ENCODE data around the gene CAND2. TPM values are rescaled to one million over a fixed set of nuclear protein-coding genes. Genes with fewer than 3 reads are reported as not detected.

The CAND2 gene
- polyA plus RNA-seq, 1 donor from 2014 or later: 17.3 TPM

- H3K4me3 ChIP-seq (ENCODE audit: low read length): no peak overlapping the region
- H3K79me2 ChIP-seq (replicated peaks; ENCODE audit: insufficient read depth, low read length): no peaks in the 10 kb centered on the region
- no peaks in the 10 kb centered on the region for H3K27me3 ChIP-seq (ENCODE audit: insufficient read depth, low read depth, low read length)
- no peak overlapping the region for H3K27ac ChIP-seq (ENCODE audit: low read length)
- no peak overlapping the region for H3K4me2 ChIP-seq (ENCODE audit: low read length)
- H3K9ac ChIP-seq (ENCODE audit: low read length): no peak overlapping the region
- no peaks in the 10 kb centered on the region for H3K9me2 ChIP-seq (ENCODE audit: insufficient read depth, low read length)
- H3K36me3 ChIP-seq (ENCODE audit: insufficient read depth, low read length): no peaks in the 10 kb centered on the region
- H4K20me1 ChIP-seq (ENCODE audit: insufficient read depth): no peaks in the 10 kb centered on the region
- TF ChIP-seq, protein P1, sequence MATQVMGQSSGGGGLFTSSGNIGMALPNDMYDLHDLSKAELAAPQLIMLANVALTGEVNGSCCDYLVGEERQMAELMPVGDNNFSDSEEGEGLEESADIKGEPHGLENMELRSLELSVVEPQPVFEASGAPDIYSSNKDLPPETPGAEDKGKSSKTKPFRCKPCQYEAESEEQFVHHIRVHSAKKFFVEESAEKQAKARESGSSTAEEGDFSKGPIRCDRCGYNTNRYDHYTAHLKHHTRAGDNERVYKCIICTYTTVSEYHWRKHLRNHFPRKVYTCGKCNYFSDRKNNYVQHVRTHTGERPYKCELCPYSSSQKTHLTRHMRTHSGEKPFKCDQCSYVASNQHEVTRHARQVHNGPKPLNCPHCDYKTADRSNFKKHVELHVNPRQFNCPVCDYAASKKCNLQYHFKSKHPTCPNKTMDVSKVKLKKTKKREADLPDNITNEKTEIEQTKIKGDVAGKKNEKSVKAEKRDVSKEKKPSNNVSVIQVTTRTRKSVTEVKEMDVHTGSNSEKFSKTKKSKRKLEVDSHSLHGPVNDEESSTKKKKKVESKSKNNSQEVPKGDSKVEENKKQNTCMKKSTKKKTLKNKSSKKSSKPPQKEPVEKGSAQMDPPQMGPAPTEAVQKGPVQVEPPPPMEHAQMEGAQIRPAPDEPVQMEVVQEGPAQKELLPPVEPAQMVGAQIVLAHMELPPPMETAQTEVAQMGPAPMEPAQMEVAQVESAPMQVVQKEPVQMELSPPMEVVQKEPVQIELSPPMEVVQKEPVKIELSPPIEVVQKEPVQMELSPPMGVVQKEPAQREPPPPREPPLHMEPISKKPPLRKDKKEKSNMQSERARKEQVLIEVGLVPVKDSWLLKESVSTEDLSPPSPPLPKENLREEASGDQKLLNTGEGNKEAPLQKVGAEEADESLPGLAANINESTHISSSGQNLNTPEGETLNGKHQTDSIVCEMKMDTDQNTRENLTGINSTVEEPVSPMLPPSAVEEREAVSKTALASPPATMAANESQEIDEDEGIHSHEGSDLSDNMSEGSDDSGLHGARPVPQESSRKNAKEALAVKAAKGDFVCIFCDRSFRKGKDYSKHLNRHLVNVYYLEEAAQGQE (IDR thresholded peaks at IDR 0.05; ENCODE audit: borderline replicate concordance): no peak
- TF ChIP-seq MXI1 (conservative IDR thresholded peaks at IDR 0.05; ENCODE audit: poor library complexity, severe bottlenecking) (no peak), SMC3 (conservative IDR thresholded peaks at IDR 0.05; ENCODE audit: poor library complexity) (no peak), TAF1 (IDR thresholded peaks at IDR 0.05; ENCODE audit: low read depth) (no peak), RAD21 (conservative IDR thresholded peaks at IDR 0.05) (no peak), POLR2AphosphoS5 (IDR thresholded peaks at IDR 0.05) (no peak), CTCF (IDR thresholded peaks at IDR 0.05; ENCODE audit: poor library complexity, severe bottlenecking) (no peak), EZH2 (IDR thresholded peaks at IDR 0.05; ENCODE audit: borderline replicate concordance, insufficient read depth, low read length, poor library complexity, severe bottlenecking) (no peak), EP300 (conservative IDR thresholded peaks at IDR 0.05; ENCODE audit: poor library complexity, severe bottlenecking) (no peak)
- H3F3A ChIP-seq (ENCODE audit: insufficient read depth, low read length, poor library complexity, severe bottlenecking): no peaks in the 10 kb centered on the region
- H2AFZ ChIP-seq (ENCODE audit: low read depth, low read length): no peak overlapping the region
- H3K9me3 ChIP-seq (ENCODE audit: low read length): no peaks in the 10 kb centered on the region
These were observed 75.0 kb downstream of the CAND2 start for GRCh38 chr3:12871404-12871983.

- H3K79me2 ChIP-seq (replicated peaks; ENCODE audit: insufficient read depth, low read length): no peaks in the 10 kb centered on the region
- TF ChIP-seq EP300 (conservative IDR thresholded peaks at IDR 0.05; ENCODE audit: poor library complexity, severe bottlenecking) (no peak), EZH2 (IDR thresholded peaks at IDR 0.05; ENCODE audit: borderline replicate concordance, insufficient read depth, low read length, poor library complexity, severe bottlenecking) (no peak), TAF1 (IDR thresholded peaks at IDR 0.05; ENCODE audit: low read depth) (no peak), CTCF (IDR thresholded peaks at IDR 0.05; ENCODE audit: poor library complexity, severe bottlenecking) (no peak), MXI1 (conservative IDR thresholded peaks at IDR 0.05; ENCODE audit: poor library complexity, severe bottlenecking) (no peak), RAD21 (conservative IDR thresholded peaks at IDR 0.05) (no peak), POLR2AphosphoS5 (IDR thresholded peaks at IDR 0.05) (no peak), SMC3 (conservative IDR thresholded peaks at IDR 0.05; ENCODE audit: poor library complexity) (no peak)
- TF ChIP-seq, protein P1 (IDR thresholded peaks at IDR 0.05; ENCODE audit: borderline replicate concordance): no peak
- H4K20me1 ChIP-seq (ENCODE audit: insufficient read depth): no peaks in the 10 kb centered on the region
- H3K9ac ChIP-seq (ENCODE audit: low read length): no peak overlapping the region
- H3K36me3 ChIP-seq (ENCODE audit: insufficient read depth, low read length): no peaks in the 10 kb centered on the region
- no peak overlapping the region for H2AFZ ChIP-seq (ENCODE audit: low read depth, low read length)
- no peaks in the 10 kb centered on the region for H3K9me2 ChIP-seq (ENCODE audit: insufficient read depth, low read length)
- no peak overlapping the region for H3K27ac ChIP-seq (ENCODE audit: low read length)
- H3K9me3 ChIP-seq (ENCODE audit: low read length): no peaks in the 10 kb centered on the region
- no peak overlapping the region for H3K4me2 ChIP-seq (ENCODE audit: low read length)
- H3K4me3 ChIP-seq (ENCODE audit: low read length): no peak overlapping the region
- H3K27me3 ChIP-seq (ENCODE audit: insufficient read depth, low read depth, low read length): no peaks in the 10 kb centered on the region
- H3F3A ChIP-seq (ENCODE audit: insufficient read depth, low read length, poor library complexity, severe bottlenecking): no peaks in the 10 kb centered on the region
These were observed 79.7 kb downstream of the CAND2 start for GRCh38 chr3:12875857-12876836.

Measured in neural cell (in vitro differentiated cells).